Activated naive CD8-positive, alpha-beta T cell treated with anti-CD3 and anti-CD28 coated beads, Interleukin-2, amount 50 U/mL, for 16 hours (primary cell): ENCODE data around the gene SORCS2.

ENCODE experiments used
- DNase-seq: peaks from one replicate; pipeline ENCODE4 v3.0.0-alpha.2; 2020; ENCODE audit warnings: low read depth, low spot score

Gene SORCS2

DNA sequence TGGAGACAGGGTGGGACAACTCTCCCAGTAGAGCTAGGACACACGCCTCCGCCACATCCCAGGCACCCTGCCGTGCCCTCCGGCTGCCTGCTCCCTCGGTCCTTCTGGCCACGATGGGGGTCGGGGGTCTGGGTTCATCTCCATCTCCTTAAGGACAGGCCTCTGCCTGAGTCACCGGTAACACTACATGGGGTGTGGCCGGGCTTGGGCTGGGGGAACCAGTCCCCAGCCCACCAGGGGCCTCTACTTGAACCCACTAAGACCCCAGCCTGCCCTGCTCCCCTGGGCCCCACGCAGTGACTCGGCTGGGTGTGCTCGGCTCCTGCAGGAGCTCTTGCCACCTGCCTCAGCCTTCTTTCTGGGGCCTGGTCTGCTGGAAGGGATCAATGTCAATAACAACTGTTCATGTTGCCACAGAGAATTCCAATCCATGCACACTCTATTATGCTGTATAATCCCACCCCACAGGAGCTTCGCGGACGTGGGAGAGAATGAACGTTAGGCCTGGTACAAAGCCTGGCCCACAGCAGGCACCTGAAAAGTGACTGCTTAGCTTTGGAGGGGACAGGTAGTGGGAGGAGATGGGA is 420.1 kb downstream of the SORCS2 start:
- DNase-seq: no peak

- no peak for DNase-seq
Observed at GRCh38 chr4:7614350-7614949, 422.1 kb downstream of the SORCS2 start.

- DNase-seq: no peak
Observed at GRCh38 chr4:7616193-7616592, 423.9 kb downstream of the SORCS2 start.

DNA sequence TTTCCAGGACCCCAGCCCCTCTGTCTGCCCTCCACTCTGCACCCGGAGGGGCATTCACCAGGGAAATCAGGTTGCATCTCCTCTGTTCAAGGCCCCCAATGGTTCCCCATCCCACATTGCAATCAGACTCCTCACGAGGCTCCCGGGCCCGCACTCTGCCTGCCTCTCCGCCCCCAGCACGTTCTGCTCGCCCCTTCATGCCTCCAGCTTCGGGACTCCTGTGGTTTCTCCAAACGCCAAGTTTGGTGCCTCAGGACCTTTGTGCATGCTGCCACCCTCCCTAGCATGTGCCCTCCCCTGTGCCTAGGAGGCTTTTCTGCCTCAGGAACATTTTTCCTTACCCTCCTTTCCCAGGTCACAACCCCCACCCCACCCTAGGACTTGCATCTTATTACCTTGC is 426.0 kb downstream of the SORCS2 start:
- no peak for DNase-seq

DNA sequence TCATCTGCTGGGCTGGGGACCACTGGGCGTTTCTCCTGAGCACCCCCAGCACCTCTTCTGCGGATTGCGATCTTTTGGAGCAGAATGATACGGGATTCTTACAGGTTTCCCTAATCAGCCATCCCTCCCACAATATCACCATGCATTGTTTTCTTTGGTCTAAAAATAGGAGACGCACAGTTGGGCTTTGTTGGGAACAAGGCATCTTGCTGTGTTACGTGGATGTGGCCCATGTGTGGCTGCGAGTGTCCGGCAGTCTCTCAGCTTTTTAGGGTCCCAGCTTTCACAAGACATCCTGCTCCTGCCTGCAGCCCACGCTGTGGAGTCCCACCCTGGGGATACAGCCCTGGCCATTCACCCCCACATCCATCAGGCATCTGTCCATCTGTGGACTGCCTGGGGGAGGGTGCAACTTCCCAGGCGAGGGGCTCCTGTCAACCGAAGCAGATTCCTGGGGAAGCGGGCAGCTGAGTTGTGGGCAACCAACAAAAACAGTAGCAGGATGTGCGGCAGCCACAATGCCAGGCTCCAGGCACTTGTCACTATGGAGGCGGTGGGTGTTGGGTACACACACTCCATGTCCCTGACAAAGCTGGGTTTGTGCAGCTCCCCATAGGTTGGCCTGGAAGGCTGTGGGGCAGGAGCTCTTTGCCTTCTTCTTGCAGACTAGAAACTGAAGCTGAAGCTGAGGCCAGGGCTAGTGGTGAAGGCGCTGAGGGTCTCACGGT is 427.9 kb downstream of the SORCS2 start:
- no peak for DNase-seq

- no peak for DNase-seq
Observed at GRCh38 chr4:7620814-7621176, 428.5 kb downstream of the SORCS2 start.

DNA sequence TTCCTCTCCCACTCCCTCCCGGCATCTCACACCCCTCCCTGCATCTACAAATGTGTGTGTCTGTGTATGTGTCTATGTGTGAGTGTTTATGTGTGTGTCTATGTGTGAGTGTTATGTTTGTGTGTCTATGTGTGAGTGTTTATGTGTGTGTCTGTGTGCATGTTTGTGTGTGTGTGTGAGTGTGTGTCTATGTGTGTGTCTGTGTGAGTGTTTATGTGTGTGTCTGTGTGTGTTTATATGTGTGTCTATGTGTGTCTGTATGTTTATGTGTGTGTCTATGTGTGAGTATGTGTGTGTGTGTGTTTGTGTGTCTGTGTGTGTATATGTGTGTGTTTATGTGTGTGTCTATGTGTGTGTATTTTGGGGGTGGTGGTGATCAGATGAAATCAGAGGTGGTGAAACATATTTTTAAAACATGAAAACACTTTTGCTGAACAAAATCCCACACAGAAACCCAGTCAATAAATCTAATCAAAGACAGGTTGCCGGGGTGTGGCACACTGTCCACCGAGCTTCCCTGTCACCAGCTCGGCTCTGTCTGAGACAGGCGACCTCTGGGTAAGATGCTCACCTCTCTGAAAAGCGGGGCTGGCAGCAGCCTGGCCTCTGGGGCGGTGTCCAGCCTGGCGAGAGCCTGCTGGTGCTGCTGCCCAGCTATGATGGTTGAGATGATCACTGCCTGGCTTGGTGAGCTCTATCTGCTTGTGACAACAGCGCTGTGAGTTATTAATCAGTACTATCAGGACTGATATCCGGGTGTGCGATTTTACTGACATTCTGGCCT is 429.1 kb downstream of the SORCS2 start:
- no peak for DNase-seq

DNA sequence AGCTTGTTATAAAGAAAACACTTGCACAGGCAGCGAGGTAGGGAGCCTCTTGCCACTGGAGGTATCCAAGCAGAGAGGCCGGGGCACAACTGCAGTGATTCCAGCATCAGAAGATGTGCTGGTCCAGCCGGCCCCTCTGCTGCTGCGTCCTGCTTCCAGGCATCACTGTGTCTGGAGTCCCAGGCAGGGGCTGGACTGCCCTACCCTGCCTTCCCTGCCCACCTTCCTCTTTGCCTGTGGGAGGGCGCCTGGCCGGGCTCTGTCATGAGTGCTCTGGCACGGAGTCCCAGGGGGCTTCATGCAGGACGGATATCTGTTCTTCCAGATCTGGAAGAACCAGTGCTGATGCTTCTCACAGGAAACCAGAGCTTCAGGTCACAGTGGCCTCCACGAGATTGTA is 430.0 kb downstream of the SORCS2 start:
- DNase-seq: no peak

- no peak for DNase-seq
Observed at GRCh38 chr4:7623468-7623867, 431.1 kb downstream of the SORCS2 start.

- no peak for DNase-seq
Observed at GRCh38 chr4:7624396-7624980, 432.1 kb downstream of the SORCS2 start.

DNA sequence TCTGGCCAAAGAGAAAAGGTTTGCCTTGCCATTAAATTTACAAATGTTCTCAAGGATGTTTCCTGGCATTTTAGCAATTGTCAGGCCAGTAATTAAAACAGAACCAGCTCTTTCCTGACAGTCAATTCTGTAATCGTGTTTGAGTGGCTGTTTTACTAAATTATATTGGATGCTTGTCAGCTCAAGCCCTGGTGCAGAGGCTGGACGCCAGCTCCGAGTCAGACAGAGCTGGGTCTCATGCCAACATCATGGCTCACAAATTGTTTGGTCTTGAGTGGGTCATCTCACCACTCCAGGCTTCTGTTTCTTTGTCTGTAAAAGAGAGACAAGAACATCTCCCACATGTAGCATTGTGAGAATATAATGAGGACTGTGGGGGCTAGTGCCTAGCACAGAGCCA is 432.7 kb downstream of the SORCS2 start:
- no peak for DNase-seq

GRCh38 chr4:7626531-7626930 is 434.2 kb downstream of the SORCS2 start:
- no peak for DNase-seq

GRCh38 chr4:7627251-7628250 is 435.2 kb downstream of the SORCS2 start:
- no peak for DNase-seq

DNA sequence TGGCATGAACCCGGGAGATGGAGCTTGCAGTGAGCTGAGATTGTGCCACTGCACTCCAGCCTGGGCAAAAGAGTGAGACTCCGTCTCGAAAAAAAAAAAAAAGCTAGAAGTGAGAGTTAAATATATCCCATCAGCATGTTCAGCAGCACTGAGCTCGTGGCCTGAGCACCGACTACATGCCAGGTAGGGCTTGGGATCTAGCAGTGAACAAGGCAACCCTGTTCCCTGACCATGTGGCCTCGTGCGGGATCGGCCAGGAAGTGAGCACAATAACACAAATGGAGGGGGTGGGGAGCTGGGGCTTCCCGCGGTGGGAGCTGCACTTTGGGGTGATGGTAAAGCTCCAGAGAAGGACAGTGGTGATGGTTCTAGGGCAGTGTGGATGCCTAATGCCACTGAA is 436.1 kb downstream of the SORCS2 start:
- DNase-seq: no peak

GRCh38 chr4:7629501-7630254 is 437.3 kb downstream of the SORCS2 start:
- DNase-seq: no peak

- no peak for DNase-seq
Observed at GRCh38 chr4:7630568-7631287, 438.4 kb downstream of the SORCS2 start.

DNA sequence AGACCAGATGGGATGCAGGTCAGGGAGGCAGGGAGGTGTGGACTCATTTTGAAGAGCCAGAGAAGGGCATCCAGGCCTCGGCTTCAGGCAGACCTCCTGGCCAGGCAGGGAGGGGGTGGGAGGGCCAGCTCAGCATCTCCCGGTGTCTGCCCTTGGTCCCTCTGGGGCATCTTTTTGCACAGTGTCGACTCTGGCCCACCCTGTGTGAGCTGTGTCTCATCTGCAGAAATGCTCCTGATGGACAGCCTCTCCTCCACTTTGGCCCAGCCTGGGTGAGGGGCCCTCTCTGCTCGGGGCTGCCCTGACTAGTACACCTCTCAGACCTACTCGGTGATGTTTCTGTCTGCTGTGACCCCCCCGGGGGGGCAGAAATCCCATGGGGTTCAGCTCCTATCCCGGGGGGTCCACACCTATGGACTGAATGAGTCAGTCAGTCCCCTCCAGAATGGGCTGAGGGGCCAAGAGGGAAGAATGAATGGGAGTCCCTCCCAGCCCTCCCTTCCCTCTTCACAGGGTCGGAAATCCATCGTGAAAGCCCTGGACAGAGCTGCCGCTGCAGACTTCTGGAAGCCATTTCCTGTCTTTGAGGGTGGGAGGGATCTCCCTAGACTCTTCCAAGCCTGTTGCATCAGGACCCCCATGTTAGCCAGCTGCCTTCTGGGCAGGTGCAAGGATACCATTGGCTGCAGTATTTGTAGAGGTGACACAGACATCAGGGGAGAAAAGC is 439.1 kb downstream of the SORCS2 start:
- no peak for DNase-seq

- DNase-seq: no peak
Observed at GRCh38 chr4:7632341-7632740, 440.0 kb downstream of the SORCS2 start.

DNA sequence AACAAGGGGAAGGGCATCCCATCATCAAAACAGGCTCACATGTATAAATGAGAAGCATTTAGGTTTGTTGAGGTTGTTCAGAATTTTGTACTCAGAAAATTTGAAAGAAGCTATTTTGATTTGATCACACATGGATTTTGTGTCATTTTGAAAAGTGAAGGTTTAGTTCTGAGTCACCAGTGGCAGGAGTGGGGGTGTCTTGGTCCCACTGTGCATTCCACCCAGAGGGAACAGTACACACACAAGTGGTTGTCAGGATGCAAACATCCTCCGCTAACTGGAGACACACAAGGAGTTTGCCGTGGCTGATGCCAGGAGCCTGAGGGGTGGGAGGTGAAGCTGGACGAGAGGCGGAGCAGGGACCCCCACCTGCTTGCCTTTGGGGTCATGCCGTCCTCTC is 440.6 kb downstream of the SORCS2 start:
- no peak for DNase-seq
